GM18519 (cell line): ENCODE measurements around the gene TOM1L2.
"Not testable (repeated sequence)": the region's sequence is repeated elsewhere in the genome, so short reads cannot be mapped to it uniquely, and the experiment has no call there.

Experiments used
- ATAC-seq: cut with Tn5 transposase; IDR thresholded peaks from one replicate; pipeline ENCODE4 v1.9.1; 2021; ENCODE audit warnings: mild to moderate bottlenecking, moderate library complexity; ENCODE audit not compliant: unreplicated experiment, low FRiP score

Gene TOM1L2

DNA sequence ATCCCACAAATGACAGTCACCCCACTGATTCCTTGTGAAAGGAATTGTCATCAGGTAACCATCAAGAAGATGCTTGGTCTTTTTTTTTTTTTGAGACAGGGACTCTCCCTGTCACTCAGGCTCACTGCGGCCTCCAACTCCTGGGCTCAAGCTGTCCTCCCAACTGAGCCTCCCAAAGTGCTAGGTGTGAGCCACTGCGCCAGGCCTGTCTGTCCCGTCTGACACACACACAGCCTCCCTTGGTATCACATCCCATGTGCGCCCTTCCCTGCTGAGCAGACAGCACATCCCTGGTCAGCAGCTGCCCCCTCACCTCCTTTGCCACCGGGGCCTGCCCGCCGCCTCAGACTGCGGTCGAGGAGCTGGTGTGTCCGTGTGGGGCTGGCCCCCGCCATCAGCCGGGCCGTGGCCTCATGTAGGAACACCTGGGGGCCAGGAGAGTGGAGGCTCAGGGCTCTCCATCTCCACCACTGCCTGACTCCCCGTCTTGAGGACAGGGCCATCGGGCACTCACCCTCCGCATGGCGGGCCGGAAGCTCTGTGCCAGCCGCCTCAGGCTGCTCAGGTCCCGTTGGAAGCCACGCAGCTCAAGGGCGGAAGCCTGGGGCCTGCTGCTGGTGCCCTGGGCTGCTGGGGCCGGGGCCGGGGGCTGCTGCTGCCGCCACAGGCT is 159.0 kb downstream of the TOM1L2 start:
- no peak for ATAC-seq

DNA sequence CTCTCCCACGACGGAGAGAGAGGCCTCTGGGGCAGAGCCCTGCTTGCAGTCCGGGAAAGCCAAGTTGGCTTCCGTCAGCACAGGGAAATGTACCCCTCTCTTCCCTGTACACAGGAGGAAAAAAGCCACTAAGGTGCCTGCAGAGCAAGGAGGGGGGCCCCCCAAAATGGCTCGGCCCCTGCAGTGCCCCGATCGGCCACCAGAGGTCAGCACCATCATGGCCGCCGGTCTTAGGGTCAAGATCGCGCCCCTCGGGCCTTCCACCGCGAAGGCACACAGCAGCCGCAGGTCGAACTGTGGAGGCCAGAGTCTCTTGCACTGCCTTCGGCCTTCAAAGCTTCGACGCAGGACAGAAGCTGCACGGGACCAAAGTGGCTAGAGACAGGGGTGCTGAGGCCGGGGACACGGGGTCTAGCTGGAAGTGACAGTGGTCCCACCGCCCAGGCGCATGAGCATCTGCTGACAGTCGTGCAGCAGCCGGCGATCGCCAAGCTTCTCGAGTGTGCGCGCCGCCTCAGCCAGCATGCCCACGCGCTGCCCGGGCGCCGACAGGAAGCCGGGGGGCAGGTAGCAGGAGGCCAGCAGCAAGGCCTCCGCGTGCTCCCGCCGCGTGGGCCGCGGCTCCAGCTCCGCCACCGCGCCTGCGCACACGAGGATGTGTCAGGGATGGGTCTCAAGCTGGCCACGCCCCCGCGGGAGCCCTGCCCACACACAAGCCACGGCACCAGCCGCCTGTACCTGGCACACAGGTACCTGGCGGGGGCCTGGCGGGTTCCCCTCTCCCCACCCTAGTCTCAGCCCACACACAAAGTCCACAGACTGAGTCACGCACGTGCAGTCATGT is 159.8 kb downstream of the TOM1L2 start:
- ATAC-seq, result no peak

DNA sequence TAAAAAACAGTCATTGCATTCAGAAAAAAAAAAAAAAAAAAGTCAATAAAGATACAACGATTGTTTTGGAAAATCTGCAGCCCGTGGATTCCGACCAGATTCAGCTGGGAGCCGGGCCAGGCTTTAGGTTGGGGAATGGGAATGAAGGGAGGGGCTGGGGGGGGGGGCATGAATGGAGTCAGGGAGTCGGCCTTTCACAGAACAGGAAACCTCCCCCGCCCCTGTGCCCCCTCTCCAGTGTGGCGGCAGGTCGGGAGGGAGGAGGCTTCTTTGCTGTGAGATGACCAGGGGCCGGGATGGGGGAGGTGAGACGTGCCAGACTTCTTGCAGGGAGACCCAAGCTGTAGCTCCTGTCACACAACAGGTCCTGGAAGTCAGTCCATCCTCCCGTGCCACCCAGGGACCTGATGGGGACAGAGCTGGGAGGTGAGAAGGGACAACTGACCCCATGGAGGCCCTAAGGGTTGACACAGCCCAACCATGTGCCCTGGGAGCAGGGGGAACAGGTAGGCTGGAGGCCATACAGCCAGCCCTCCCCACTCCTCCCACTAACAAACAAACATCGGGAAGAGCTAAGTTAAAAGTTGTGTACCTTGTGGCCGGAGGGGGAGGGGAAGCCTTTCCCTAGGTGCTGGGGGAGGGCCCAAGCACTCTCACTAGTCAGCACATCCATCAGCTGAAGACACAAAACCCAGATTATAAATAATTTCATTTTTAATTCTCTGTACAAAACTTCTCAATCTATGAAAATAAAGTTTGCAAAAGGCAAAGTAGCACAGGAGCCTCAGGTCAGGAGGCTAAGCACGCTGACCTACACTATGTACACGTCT is 160.6 kb downstream of the TOM1L2 start:
- no peak for ATAC-seq

DNA sequence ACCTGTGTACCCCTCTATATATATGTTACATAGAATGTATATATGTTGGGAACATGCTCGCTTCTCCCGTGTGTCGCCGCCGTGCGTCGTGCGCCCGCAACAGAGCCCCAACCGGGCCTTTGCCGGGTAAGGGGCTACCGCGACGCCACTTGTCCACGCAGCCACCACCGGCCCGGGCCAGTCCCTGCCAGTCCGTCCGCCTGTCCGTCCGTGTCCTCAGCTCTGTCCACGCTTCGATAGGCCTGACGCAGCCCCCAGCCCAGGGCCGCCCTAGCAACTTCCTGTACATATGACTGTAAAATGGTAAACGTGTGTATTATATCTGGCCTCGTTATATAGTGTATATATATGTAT is 161.3 kb downstream of the TOM1L2 start:
- no peak for ATAC-seq

DNA sequence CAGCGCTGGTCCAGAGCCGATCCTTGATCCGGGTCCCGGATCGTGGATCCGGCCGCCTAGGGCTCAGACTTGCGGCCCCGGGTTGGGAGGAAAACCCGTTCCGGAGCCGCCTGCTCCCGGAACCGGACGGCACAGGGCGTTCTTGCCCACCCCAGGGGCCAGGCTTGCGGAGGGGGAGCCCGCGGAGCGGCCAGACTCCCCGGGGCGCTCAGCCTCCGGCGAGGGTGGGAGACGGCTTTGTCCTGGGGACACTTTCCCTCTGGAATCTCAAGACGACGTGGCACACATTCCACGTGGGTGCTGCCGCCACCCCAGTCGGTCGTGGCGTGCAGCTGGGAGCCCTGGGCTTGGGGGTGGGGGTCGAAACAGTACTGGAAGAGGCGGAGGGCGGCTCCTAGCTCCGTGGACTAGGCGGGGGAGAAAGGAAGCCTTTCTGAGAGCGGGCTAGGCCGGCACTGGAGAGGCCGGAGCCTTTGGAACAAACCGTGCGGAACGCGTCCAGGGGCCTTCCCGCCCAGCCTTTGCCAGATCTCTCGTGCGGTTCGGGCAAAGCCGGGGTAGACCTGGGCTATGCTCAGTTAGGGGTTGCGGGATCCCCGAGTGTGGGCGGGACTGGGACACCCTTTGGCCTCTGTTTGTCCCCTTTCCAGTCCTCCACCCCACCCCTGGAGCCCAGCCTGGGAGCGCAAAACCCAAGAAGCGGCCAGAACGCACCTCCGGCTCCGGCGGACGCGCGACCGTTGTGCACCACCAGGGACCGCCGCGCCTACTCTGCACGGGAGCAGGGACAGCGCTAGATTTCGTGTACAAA is 161.9 kb downstream of the TOM1L2 start:
- no peak for ATAC-seq

DNA sequence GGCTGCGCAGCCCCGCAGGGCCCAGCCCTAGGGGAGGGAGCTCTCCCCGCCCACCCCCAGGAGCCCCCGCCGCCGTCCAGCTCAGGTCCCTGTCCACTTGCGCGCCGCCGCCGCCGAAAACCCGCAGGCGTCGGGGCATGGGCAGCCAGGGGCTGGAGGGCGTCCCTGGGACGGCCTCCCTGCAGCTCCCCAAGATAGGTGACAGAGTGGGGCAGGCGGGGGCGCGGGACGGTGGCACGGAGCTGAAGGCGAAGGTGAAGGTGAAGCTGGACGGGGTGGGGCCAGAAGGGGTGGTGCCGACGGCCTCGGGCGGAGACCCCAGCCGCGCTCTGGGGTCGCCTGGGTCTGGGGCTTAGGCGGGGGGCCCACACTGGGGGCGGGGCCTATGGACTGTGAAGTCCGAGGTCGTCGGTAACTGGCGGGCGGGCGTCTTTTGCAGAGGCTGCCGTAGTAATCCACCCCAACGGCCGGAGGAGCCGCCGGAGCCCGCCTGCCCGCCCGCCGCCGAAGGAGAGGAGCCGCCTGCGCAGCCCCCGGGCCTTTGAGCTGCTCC is 162.6 kb downstream of the TOM1L2 start:
- no peak for ATAC-seq

DNA sequence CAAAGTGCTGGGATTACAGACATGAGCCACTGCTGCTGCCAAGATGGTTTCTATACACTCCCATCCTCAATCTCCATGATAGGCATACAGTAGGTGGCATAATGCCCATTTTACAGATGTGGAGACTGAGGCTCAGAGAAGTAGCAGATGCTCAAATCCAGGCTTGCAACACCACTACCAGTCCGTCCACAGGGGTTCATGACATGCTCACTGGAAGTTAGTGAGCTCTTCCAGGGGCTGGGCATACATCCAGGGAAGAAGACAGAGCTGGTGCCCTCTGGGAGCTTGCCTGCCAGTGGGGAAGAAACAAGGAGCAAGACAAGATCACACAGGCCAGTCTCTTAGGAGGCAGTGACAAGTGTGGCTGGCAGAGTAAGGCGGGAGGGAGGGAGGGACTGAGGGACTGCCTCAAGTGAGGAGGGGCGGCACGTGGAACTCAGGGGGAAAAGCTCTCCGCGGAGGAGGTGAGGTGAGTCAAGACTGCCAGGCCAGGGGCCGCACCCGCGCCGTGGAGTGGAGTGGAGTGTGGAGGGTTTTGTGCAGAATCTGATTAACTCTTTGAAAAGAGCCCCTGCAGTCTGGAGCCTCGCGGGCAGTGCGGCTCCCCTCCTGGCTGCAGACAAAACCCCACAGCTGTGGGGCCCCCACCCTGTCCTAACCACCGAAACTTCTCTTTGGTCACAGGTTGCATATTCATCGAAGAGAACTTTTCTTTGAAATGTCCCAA is 163.3 kb downstream of the TOM1L2 start:
- no peak for ATAC-seq

DNA sequence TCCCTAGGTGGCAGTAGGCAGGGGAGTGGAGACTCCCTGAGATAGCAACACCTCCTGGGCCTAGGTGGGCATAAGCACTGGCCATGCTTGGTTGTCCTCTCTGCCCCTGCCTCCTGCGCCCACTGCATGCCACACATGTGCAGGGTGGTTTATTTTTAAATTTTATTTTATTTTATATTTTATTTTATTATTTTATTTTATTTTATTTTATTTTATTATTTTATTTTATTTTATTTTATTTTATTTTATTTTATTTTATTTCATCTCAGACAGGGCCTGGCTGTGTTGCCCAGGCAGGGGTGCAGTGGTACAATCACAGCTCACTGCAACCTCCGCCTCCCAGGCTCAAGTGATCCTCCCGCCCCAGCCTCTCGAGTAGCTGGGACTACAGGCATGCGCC is 164.0 kb downstream of the TOM1L2 start:
- not testable (repeated sequence) for ATAC-seq

DNA sequence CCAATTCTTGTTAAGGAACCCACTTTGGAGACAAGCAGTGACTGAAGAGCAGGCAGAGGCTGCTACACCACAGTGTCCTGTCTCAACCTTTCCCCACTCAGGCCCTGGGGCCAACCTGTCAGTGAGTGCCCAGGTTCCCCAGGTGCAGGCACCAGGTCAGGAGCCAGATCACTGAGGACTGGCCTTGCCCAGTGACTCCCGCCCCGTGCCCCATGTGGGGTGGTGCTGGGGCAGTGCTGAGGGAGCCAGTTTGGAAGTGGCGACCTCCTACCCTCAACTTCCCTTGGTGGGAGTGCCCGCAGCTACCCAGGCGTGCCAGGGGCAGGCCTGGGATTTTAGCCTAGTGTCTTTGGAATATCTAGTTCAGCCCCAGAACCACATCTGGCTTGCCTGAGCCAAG is 164.8 kb downstream of the TOM1L2 start:
- ATAC-seq, result no peak

DNA sequence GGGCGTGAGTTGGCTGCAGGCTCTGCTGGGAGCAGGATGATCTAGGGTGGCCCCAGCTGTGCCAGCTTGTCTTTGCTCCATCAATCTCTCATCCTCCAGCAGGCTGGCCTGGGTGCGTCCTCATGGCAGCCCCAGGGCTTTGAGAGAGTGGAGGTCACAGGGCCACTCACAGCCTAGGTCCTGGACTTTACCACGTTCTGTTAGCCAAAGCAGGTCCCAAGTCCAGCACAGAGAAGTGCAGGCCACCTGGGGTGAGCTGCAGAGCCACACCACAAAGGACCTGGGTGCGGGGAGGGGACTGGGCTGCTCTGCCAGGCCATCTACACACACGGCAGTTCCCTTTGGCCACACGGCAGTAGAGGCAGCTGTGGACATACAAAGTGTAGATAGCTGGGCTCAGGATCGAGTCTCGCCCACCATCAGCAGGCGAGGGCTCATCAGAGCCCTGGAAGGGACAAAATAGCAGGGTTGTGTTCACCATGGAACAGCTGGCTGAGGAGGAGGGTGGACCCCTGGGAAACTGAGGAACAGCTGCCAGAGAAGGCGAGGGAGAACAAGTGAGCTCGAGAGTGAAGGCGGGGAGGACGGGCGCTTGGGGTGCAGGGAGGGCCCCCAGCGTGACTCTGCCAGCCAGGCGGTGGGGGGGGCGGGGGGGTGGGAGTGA is 165.5 kb downstream of the TOM1L2 start:
- ATAC-seq, result no peak

DNA sequence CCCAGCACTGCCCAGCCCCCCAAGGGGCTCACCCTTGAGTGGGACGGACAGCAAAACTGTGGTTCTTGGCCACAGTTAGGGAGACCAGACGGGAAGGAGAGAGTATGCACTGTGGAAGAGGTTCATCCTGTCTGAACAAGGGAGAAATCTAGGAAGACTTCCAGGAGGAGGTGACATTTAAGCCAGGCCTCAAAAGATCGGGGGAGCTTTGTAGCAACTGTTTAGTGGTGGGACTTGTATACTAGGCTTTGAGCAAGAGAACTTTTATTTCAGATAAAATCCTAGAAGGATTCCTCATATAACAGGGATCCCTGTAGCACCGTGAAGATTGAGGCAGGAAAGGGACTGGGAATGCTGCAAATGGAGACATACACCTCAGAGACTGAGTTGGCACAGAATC is 166.2 kb downstream of the TOM1L2 start:
- no peak for ATAC-seq

DNA sequence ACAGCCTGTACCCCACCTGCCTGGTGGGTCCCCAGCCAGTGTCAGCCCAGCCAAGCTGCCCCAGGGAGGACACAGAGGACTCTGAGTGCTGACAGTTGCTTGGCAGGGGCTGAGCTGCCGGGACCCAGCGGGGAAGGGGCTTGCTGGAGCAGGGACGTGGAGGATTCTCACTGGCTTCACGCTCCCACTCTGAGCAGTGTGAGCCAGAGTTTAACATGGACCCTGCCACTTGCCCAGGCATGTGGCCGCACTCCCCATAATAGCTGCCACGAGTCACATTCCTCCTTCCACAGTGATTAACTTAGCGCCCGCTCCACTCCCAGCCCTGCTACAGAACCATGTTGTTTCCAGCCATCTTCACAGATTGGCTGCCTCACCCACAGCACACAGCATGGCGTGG is 166.6 kb downstream of the TOM1L2 start:
- no peak for ATAC-seq

DNA sequence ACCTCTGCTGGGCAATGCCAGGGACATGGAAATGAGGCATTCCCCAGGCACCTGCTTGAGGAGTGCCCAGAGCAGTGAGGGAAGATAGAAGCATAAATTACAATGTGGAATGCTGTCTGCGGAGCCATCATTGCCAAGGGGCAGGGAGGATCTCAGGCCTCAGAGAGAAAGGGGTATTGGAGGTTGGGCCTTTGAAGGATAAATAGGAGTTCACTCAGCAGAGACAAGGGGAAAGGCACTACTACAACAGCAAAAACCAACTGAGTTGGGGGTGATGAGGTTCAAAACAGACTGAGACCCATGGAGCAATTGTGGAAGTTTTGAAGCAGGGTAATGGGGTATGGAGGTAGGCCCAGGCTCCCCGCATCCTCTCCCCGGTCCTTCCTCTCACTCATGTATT is 168.2 kb downstream of the TOM1L2 start:
- ATAC-seq, result no peak

DNA sequence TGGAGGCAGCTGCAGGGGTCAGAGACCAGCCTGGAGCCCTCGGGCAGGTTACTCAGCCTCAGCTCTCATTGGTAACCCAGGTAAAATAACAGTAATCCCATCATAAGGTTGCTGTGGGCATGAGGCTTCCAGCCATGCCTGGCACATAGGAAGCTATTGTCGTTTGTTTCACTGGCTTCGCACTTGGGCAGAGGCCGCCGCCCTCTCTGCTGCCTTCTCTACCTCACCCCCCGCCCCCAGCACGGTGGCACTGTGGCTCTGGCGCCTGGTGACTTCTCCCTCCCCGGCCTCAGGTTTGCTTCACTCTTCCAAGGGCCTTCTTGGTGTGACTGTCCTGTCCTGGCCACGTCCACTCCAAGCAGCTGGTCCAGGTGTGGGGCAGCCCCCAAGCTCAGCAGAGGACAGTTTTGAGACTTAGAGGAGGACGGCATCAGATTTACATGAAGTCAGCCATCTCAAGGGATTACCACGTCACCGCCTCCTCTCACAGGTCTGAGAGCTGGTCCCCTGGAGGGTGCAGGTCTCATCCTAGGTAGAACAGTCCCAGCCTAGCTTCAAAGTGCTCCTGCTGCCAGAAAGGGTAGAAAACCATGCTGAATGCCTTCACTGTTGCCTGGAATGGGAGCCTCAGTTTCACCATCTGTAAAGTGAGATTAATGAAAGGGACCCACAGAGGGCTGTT is 170.3 kb downstream of the TOM1L2 start:
- ATAC-seq, result no peak

DNA sequence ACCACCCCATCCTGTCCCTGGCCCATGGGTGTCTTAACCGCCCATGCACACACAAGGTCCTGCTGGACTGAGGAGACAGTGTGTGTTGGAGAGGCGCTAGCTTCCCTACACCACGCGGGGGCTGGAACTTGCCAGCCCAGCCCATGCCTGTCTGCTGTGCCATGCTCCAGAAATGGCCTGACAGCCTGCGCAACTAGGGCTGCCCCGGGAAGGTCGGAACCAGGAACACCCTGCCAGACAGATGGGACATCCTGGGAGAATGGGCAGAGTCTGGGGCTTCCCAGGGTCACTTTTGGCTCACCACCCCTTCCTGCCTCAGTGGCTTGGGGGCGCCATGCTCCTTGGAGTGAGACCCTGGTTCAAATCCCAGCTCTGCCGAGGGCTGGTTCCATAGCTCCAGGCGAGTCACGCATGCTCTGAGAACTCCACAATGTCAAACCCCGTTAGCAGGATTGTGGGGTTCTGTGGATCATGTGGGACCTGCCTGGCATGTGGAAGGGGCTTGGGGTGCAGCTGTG is 171.6 kb downstream of the TOM1L2 start:
- no peak for ATAC-seq

DNA sequence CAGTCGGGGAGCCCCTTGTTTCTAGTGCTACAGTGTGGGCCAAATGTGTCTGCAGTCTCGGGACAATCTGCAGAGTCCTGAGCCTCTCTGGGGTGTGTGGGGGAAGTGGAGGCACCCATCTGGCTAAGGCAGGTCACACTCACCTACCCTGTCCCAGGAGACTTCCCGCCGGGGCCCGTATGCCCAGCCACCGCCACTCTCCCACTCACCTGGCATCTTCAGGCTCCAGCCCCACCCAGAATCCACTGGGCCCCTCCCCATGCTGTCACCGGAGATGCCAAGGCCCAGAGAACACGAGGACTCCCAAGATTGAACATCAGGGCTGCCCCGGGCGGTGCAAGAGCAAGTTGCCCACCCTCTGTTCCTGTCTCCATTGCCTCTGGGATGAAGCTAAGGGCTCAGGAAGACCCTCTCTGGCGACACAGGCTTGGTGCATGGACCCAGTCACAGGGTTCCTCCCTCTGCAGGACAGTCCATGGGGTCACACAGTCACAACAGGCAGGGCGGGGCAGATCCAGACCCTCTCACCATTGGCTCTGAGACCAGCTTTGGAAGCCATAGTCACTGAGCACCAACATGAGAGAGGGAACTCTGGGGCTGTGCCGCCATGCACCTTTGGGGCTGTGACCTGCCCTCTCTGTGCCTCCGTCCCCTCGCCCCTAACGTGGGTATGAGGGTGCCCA is 173.5 kb downstream of the TOM1L2 start:
- ATAC-seq, result no peak

DNA sequence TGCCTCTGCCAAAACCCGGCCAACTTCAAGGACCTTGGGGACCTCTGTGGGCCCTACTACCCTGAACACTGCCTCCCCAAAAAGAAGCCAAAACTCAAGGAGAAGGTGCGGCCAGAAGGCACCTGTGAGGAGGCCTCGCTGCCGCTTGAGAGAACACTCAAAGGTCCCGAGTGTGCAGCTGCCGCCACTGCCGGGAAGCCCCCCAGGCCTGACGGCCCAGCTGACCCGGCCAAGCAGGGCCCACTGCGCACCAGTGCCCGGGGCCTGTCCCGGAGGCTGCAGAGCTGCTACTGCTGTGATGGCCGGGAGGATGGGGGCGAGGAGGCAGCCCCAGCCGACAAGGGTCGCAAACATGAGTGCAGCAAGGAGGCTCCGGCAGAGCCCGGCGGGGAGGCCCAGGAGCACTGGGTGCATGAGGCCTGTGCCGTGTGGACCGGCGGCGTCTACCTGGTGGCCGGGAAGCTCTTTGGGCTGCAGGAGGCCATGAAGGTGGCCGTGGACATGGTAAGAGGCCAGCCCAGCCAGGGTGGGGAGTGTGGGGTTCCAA is 174.1 kb downstream of the TOM1L2 start:
- ATAC-seq, result no peak
